Esophagus muscularis mucosa (tissue), 2 donors: ENCODE data around the gene SLAIN2.

Experiments
- POLR2A ChIP-seq: fragments of 450-650 bp; IDR thresholded peaks from one replicate; pipeline ENCODE4 v1.6.1; 2017; ENCODE audit warnings: antibody characterized with exemption, moderate library complexity, mild to moderate bottlenecking, low read depth
- POLR2AphosphoS5 ChIP-seq, 2 donors: sonication (generic); formaldehyde crosslinking; IDR thresholded peaks; one replicate each; pipeline ENCODE4 v1.6.1; 2017; ENCODE audit warnings: antibody characterized with exemption in 2 of 2

DNA sequence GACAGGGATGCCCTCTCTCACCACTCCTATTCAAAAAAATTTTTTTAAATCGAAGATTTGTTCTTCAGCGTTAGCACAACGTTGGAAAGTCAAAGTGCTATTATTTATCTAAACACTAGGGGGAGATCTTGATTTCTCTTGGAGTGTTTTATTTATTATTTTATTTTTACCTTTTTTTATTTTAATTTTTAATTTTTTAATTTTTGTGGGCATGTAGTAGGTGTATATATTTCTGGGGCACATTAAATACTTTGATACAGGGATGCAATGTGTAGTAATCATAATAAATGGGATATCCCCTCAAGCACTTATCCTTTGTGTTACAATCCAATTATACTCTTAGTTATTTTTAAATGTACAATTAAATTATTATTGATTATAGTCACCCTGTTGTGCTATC, 104.4 kb downstream of the SLAIN2 start:
- TF ChIP-seq POLR2A (no peak), POLR2AphosphoS5 (IDR thresholded peaks at IDR 0.05) (no peak)
